H9 (cell line): ENCODE measurements around the gene SMC5. TPM values are rescaled to one million over a fixed set of nuclear protein-coding genes. Genes with fewer than 3 reads are reported as not detected.
A peak's percentile ranks its signal among the peaks of the same experiment; 100 is the strongest.

Experiments
- DNase-seq: peaks from one replicate; pipeline ENCODE4 v3.0.0-alpha.2; 2017
- H2AFZ ChIP-seq: one replicate; pipeline ENCODE4 v1.6.1; 2013; ENCODE audit warnings: mild to moderate bottlenecking, low read length, control low read depth, moderate library complexity
- H2AK5ac ChIP-seq: 2 replicates; pipeline ENCODE4 v1.6.1; 2013; ENCODE audit warnings: low read length, control low read depth, mixed read lengths; ENCODE audit not compliant: insufficient read length
- H2BK120ac ChIP-seq: one replicate; pipeline ENCODE4 v1.6.1; 2013; ENCODE audit warnings: low read depth, mild to moderate bottlenecking, low read length, control low read depth, inconsistent platforms; ENCODE audit not compliant: poor library complexity, severe bottlenecking
- H2BK12ac ChIP-seq: 2 replicates; pipeline ENCODE4 v1.6.1; 2013; ENCODE audit warnings: low read length, control low read depth, mixed read lengths, low read depth; ENCODE audit not compliant: insufficient read length
- H2BK15ac ChIP-seq: 2 replicates; pipeline ENCODE4 v1.6.1; 2013; ENCODE audit warnings: low read depth, low read length, control low read depth
- H2BK20ac ChIP-seq: one replicate; pipeline ENCODE4 v1.6.1; 2013; ENCODE audit warnings: low read depth, mild to moderate bottlenecking, low read length, control low read depth, inconsistent platforms; ENCODE audit not compliant: poor library complexity, severe bottlenecking
- H2BK5ac ChIP-seq: 2 replicates; pipeline ENCODE4 v1.6.1; 2013; ENCODE audit warnings: low read length, control low read depth, mixed read lengths; ENCODE audit not compliant: insufficient read length
- H3K14ac ChIP-seq: 2 replicates; pipeline ENCODE4 v1.6.1; 2013; ENCODE audit warnings: low read length, control low read depth; ENCODE audit not compliant: insufficient read depth
- H3K18ac ChIP-seq: 2 replicates; pipeline ENCODE4 v1.6.1; 2013; ENCODE audit warnings: low read depth, mild to moderate bottlenecking, mixed read lengths, low read length, control low read depth; ENCODE audit not compliant: insufficient read length
- H3K23ac ChIP-seq: 2 replicates; pipeline ENCODE4 v1.6.1; 2013; ENCODE audit warnings: low read length, control low read depth, mixed read lengths, low read depth; ENCODE audit not compliant: insufficient read length
- H3K23me2 ChIP-seq: 2 replicates; pipeline ENCODE4 v1.6.1; 2013; ENCODE audit warnings: low read depth, mild to moderate bottlenecking, mixed read lengths, low read length, control low read depth; ENCODE audit not compliant: insufficient read length, poor library complexity, severe bottlenecking
- H3K27ac ChIP-seq: 2 replicates; pipeline ENCODE4 v1.5.1; 2013; ENCODE audit warnings: low read length, control low read depth, mixed read lengths, low read depth; ENCODE audit not compliant: insufficient read length
- H3K27me3 ChIP-seq: 2 replicates; pipeline ENCODE4 v1.6.1; 2013; ENCODE audit warnings: low read length, control low read depth, inconsistent platforms; ENCODE audit not compliant: insufficient read depth
- H3K4ac ChIP-seq: 2 replicates; pipeline ENCODE4 v1.6.1; 2013; ENCODE audit warnings: low read depth, mild to moderate bottlenecking, control low read depth, inconsistent platforms, low read length, moderate library complexity
- H3K4me1 ChIP-seq: 2 replicates; pipeline ENCODE4 v1.6.1; 2013; ENCODE audit warnings: low read length, control low read depth, inconsistent platforms; ENCODE audit not compliant: insufficient read depth
- H3K4me2 ChIP-seq: 2 replicates; pipeline ENCODE4 v1.6.1; 2013; ENCODE audit warnings: low read length, control low read depth, mixed read lengths; ENCODE audit not compliant: insufficient read length, insufficient read depth
- H3K56ac ChIP-seq: 2 replicates; pipeline ENCODE4 v1.6.1; 2013; ENCODE audit warnings: low read depth, mild to moderate bottlenecking, mixed read lengths, low read length, control low read depth; ENCODE audit not compliant: insufficient read length
- H3K79me1 ChIP-seq: 2 replicates; pipeline ENCODE4 v1.6.1; 2013; ENCODE audit warnings: low read depth, mild to moderate bottlenecking, moderate library complexity, low read length, control low read depth, inconsistent platforms; ENCODE audit not compliant: insufficient read depth, poor library complexity, severe bottlenecking
- H3K79me2 ChIP-seq: 2 replicates; pipeline ENCODE4 v1.6.1; 2013; ENCODE audit warnings: low read length, control low read depth, inconsistent platforms; ENCODE audit not compliant: insufficient read depth
- H3K9ac ChIP-seq: 2 replicates; pipeline ENCODE4 v1.6.1; 2013; ENCODE audit warnings: low read length, control low read depth, mixed read lengths; ENCODE audit not compliant: insufficient read length; ENCODE audit errors: extremely low read depth
- H3K9me3 ChIP-seq: one replicate; pipeline ENCODE4 v1.6.1; 2013; ENCODE audit warnings: low read depth, low read length, inconsistent platforms; ENCODE audit not compliant: control insufficient read depth
- H3T11ph ChIP-seq: one replicate; pipeline ENCODE4 v1.6.1; 2013; ENCODE audit warnings: mild to moderate bottlenecking, low read length, control low read depth, inconsistent platforms
- H4K20me1 ChIP-seq: one replicate; pipeline ENCODE4 v1.6.1; 2013; ENCODE audit not compliant: control insufficient read depth, insufficient read length, insufficient read depth
- H4K5ac ChIP-seq: 2 replicates; pipeline ENCODE4 v1.6.1; 2013; ENCODE audit warnings: low read depth, mild to moderate bottlenecking, mixed read lengths, low read length, control low read depth; ENCODE audit not compliant: insufficient read length
- H4K8ac ChIP-seq: replicated peaks from 2 replicates; pipeline ENCODE4 v1.6.1; 2013; ENCODE audit warnings: low read length, control low read depth, mixed read lengths, low read depth; ENCODE audit not compliant: insufficient read length
- H4K91ac ChIP-seq: 2 replicates; pipeline ENCODE4 v1.6.1; 2013; ENCODE audit warnings: low read depth, mild to moderate bottlenecking, moderate library complexity, mixed read lengths, low read length, control low read depth; ENCODE audit not compliant: insufficient read length
- H3K27ac Mint-ChIP-seq, 3 experiments: 2 replicates in 2 of 3; 3 replicates in 1 of 3; pipeline ENCODE4 v1.8.0; 2020 to 2021; ENCODE audit warnings: mixed read lengths in 3 of 3, mild to moderate bottlenecking in 1 of 3, moderate library complexity in 1 of 3
- H3K27me3 Mint-ChIP-seq: 2 replicates; pipeline ENCODE4 v1.8.0; 2021; ENCODE audit warnings: low read depth, mild to moderate bottlenecking, moderate library complexity, mixed read lengths
- H3K36me3 Mint-ChIP-seq, 3 experiments: 2 replicates in 2 of 3; 3 replicates in 1 of 3; pipeline ENCODE4 v1.8.0; 2020 to 2021; ENCODE audit warnings: low read depth in 3 of 3, mixed read lengths in 3 of 3; ENCODE audit not compliant: insufficient read depth in 1 of 3
- H3K4me1 Mint-ChIP-seq, 2 experiments: 2 replicates each; pipeline ENCODE4 v1.8.0; 2020; ENCODE audit warnings: mixed read lengths in 2 of 2
- H3K4me3 Mint-ChIP-seq, 2 experiments: 2 replicates in 1 of 2; 3 replicates in 1 of 2; pipeline ENCODE4 v1.8.0; 2020 to 2021; ENCODE audit warnings: mild to moderate bottlenecking in 2 of 2, mixed read lengths in 2 of 2, moderate library complexity in 1 of 2
- H3K9me3 Mint-ChIP-seq, 2 experiments: 2 replicates in 1 of 2; 3 replicates in 1 of 2; pipeline ENCODE4 v1.8.0; 2020; ENCODE audit warnings: mild to moderate bottlenecking in 2 of 2, mixed read lengths in 2 of 2, moderate library complexity in 1 of 2
- WGBS: extraction: QIAGEN DNeasy Blood & Tissue Kit; methylation state at CpG from one replicate; pipeline ENCODE4 v1.1.7; 2013; ENCODE audit warnings: missing lambda C conversion rate, low lambda C conversion rate, mixed read lengths; ENCODE audit not compliant: insufficient read length; ENCODE audit errors: extremely low coverage; 5-methylcytosine and 5-hydroxymethylcytosine counted together
- total RNA-seq: library from RNA; stranded (reverse); gene quantifications from 2 replicates; pipeline ENCODE4 v1.2.1, GENCODE V29; 2021
- TF ChIP-seq, protein P1 (sequence below): fragments of 200-600 bp; sonication (generic); conservative IDR thresholded peaks from 3 replicates; pipeline ENCODE4 v1.8.0; 2021; ENCODE audit warnings: antibody characterized with exemption, mild to moderate bottlenecking

The SMC5 gene
- total RNA-seq, 1 experiment from 2014 or later = 29.6 TPM

DNA sequence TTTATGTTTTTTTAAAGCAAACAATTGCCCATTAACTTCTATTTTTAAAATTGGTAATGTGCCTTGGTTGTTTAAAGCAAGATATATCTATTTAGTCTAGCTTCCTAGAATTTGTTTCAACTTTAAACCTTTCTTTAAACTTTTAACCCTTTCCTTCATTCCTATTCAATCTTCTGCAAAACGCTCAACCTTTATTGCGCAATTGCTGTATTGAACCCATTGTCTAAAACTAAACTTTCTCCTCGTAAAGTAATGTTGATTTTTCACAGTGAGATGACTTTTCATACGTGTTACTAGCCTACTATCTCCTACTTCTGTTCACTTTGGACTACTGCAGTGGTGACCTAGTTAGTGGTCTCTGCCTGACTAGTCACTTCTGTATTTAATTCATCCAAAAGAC, 63.3 kb downstream of the SMC5 start:
- Histone ChIP-seq H3K18ac (no peak overlapping the region), H3K9ac (no peak overlapping the region), H4K8ac (no peak overlapping the region), H4K91ac (no peak overlapping the region), H4K20me1 (no peaks in the 10 kb centered on the region), H2BK120ac (no peak overlapping the region), H2BK12ac (no peak overlapping the region), H3K23ac (no peak overlapping the region), H2AK5ac (no peak overlapping the region), H3K79me1 (no peaks in the 10 kb centered on the region), H3K27me3 (no peaks in the 10 kb centered on the region), H2AFZ (no peak overlapping the region), H3T11ph (no peak overlapping the region), H3K56ac (no peak overlapping the region), H2BK15ac (no peak overlapping the region), H3K9me3 (no peaks in the 10 kb centered on the region), H3K23me2 (no peaks in the 10 kb centered on the region), H3K79me2 (no peaks in the 10 kb centered on the region), H2BK5ac (no peak overlapping the region), H2BK20ac (no peak overlapping the region), H3K4ac (no peak overlapping the region), H3K4me2 (no peak overlapping the region), H3K14ac (no peak overlapping the region), H3K4me1 (no peaks in the 10 kb centered on the region), H3K27ac (no peak overlapping the region), H4K5ac (no peak overlapping the region)
- Mint-ChIP-seq H3K27me3 (no peaks in the 10 kb centered on the region), H3K36me3 (peaks cover 39 to 65% (median 61%) of the 10 kb centered on the region in 3 experiments), H3K27ac (peak overlapping the region in 1 of 3 experiments; percentile 27; a peak in 2 of 7 replicates), H3K4me3 (no peak overlapping the region), H3K4me1 (no peaks in the 10 kb centered on the region), H3K9me3 (0 out of 5 replicates have a peak, but pooled peaks cover 0 to under 1% of the 10 kb centered on the region in 2 experiments)
- no peak for DNase-seq
- TF ChIP-seq, protein P1, sequence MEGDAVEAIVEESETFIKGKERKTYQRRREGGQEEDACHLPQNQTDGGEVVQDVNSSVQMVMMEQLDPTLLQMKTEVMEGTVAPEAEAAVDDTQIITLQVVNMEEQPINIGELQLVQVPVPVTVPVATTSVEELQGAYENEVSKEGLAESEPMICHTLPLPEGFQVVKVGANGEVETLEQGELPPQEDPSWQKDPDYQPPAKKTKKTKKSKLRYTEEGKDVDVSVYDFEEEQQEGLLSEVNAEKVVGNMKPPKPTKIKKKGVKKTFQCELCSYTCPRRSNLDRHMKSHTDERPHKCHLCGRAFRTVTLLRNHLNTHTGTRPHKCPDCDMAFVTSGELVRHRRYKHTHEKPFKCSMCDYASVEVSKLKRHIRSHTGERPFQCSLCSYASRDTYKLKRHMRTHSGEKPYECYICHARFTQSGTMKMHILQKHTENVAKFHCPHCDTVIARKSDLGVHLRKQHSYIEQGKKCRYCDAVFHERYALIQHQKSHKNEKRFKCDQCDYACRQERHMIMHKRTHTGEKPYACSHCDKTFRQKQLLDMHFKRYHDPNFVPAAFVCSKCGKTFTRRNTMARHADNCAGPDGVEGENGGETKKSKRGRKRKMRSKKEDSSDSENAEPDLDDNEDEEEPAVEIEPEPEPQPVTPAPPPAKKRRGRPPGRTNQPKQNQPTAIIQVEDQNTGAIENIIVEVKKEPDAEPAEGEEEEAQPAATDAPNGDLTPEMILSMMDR = no peak
- WGBS = 100% methylated on average over 2 of the region's 4 CpGs
